Measurements from ENCODE around the gene SUPT6H. TPM values are rescaled to one million over a fixed set of nuclear protein-coding genes. Genes with fewer than 3 reads are reported as not detected.

The SUPT6H gene
- total RNA-seq = 16.2 and 19.1 TPM in 2 replicates

GRCh38 chr17:28661635-28662526 is at the start of gene SUPT6H, which contains the start of gene SDF2:
SUPT6H (plus strand) TSS chr17:28662205; CDS start chr17:28673402, 11,197 bp downstream.
SDF2 (minus strand) TSS chr17:28661906; CDS start chr17:28661876, 30 bp downstream.

GRCh38 chr17:28613931-28614381 is 48.0 kb upstream of the SUPT6H start, which contains the start of gene RSKR:
RSKR (minus strand) TSS chr17:28614185; CDS start chr17:28614161, 24 bp downstream.

GRCh38 chr17:28644787-28645575 is 17.0 kb upstream of the SUPT6H start, which contains the start of gene BLTP2:
BLTP2 (minus strand) TSS chr17:28645158; CDS start chr17:28645056, 102 bp downstream.

GRCh38 chr17:28711723-28712031 is 49.7 kb downstream of the SUPT6H start, which contains the start of gene PROCA1:
PROCA1 (minus strand) TSS chr17:28711888; CDS start chr17:28711660, 228 bp downstream.

GRCh38 chr17:28717578-28718332 is 55.8 kb downstream of the SUPT6H start, which contains the start of gene RAB34:
RAB34 (minus strand) TSS chr17:28717868; CDS start chr17:28717266, 602 bp downstream.

GRCh38 chr17:28726226-28726626 is 64.2 kb downstream of the SUPT6H start, which contains the start of gene TLCD1:
TLCD1 (minus strand) TSS chr17:28726233; CDS start chr17:28726097, 136 bp downstream.

GRCh38 chr17:28728364-28729200 is 66.6 kb downstream of the SUPT6H start, which contains the start of gene NEK8:
NEK8 (plus strand) TSS chr17:28728788; CDS start chr17:28728814, 26 bp downstream.

GRCh38 chr17:28743243-28744103 is 81.5 kb downstream of the SUPT6H start, which contains the start of gene TRAF4:
TRAF4 (plus strand) TSS chr17:28744011; CDS start chr17:28744113, 102 bp downstream.

Other genes starting within 250 kb of the SUPT6H start
- not detected in 2 replicates for gene SLC13A2, start 188.6 kb upstream of the SUPT6H start, total RNA-seq
- 0.04 and 0.08 TPM in 2 replicates for gene FOXN1, start 155.9 kb upstream of the SUPT6H start, total RNA-seq
- 28.3 and 35.6 TPM in 2 replicates for gene UNC119, start 109.6 kb upstream of the SUPT6H start, total RNA-seq
- 39.9 and 70.3 TPM in 2 replicates for gene PIGS, start 90.7 kb upstream of the SUPT6H start, total RNA-seq
- gene ALDOC, start 85.3 kb upstream of the SUPT6H start, total RNA-seq = 50.5 and 61.6 TPM in 2 replicates
- 16.9 and 49.8 TPM in 2 replicates for gene SPAG5, start 63.2 kb upstream of the SUPT6H start, total RNA-seq
- 0.38 and 3.0 TPM in 2 replicates for gene RSKR, start 48.0 kb upstream of the SUPT6H start, total RNA-seq
- 93.2 and 116 TPM in 2 replicates for gene BLTP2, start 17.0 kb upstream of the SUPT6H start, total RNA-seq
- 36.5 and 43.7 TPM in 2 replicates for gene SDF2, start 299 bp upstream of the SUPT6H start, total RNA-seq
- 1.3 TPM in 1 of 2 replicates, not detected in the other for gene PROCA1, start 49.7 kb downstream of the SUPT6H start, total RNA-seq
- 224 and 238 TPM in 2 replicates for gene RAB34, start 55.7 kb downstream of the SUPT6H start, total RNA-seq
- 987 and 1,126 TPM in 2 replicates for gene RPL23A, start 57.8 kb downstream of the SUPT6H start, total RNA-seq
- gene TLCD1, start 64.0 kb downstream of the SUPT6H start, total RNA-seq = 9.4 and 20.7 TPM in 2 replicates
- gene NEK8, start 66.6 kb downstream of the SUPT6H start, total RNA-seq = 0.76 and 3.2 TPM in 2 replicates
- 60.8 and 82.5 TPM in 2 replicates for gene TRAF4, start 81.8 kb downstream of the SUPT6H start, total RNA-seq
- 8.7 and 9.3 TPM in 2 replicates for gene FAM222B, start 180.6 kb downstream of the SUPT6H start, total RNA-seq
- gene ERAL1, start 192.8 kb downstream of the SUPT6H start, total RNA-seq = 43.0 and 78.7 TPM in 2 replicates
- gene FLOT2, start 235.5 kb downstream of the SUPT6H start, total RNA-seq = 94.7 and 97.4 TPM in 2 replicates
- 7.7 and 12.0 TPM in 2 replicates for gene DHRS13, start 240.9 kb downstream of the SUPT6H start, total RNA-seq